Breast epithelium (tissue), 3 donors: ENCODE data around the gene COA8.

Source experiments
- CTCF ChIP-seq, 3 donors: fragments of 450-650 bp; IDR thresholded peaks; one replicate each; pipeline ENCODE4 v1.5.1; 2016 to 2017; ENCODE audit warnings: antibody characterized with exemption in 3 of 3, mild to moderate bottlenecking in 3 of 3, moderate library complexity in 3 of 3
- POLR2AphosphoS5 ChIP-seq, 3 donors: sonication (generic); formaldehyde crosslinking; IDR thresholded peaks; one replicate each; pipeline ENCODE4 v1.6.1; 2017; ENCODE audit warnings: antibody characterized with exemption in 3 of 3

GRCh38 chr14:103578401-103579075 is 15.8 kb downstream of the COA8 start:
- TF ChIP-seq CTCF (IDR thresholded peaks at IDR 0.05), result no peak
- TF ChIP-seq POLR2AphosphoS5 (IDR thresholded peaks at IDR 0.05), result no peak
